Mammary epithelial cell (primary cell): ENCODE results near the gene MTX2.

Experiments used
- CTCF ChIP-seq, 2 donors: IDR thresholded peaks in 1 of 2; conservative IDR thresholded peaks in 1 of 2; 2 replicates each; pipeline ENCODE4 v1.5.1; 2011 to 2012; ENCODE audit warnings: inconsistent platforms in 2 of 2, low read length in 2 of 2, mild to moderate bottlenecking in 2 of 2, control low read depth in 1 of 2, low read depth in 1 of 2; ENCODE audit not compliant: insufficient read depth in 1 of 2; ENCODE audit errors: extremely low read depth in 1 of 2
- EZH2 ChIP-seq: IDR thresholded peaks from 2 replicates; pipeline ENCODE4 v1.6.1; 2012; ENCODE audit warnings: low read length, inconsistent platforms, borderline replicate concordance

GRCh38 chr2:176234156-176234555 lies 35.1 kb upstream of the MTX2 start:
- TF ChIP-seq CTCF (conservative IDR thresholded peaks at IDR 0.05 in 1 of 2, IDR thresholded peaks at IDR 0.05 in 1 of 2; ENCODE audit: extremely low read depth in 1 of 2, insufficient read depth in 1 of 2, low read depth in 1 of 2, low read length in 2 of 2), result no peak
- TF ChIP-seq EZH2, result no peak
